ENCODE results near the gene SUCNR1.
"Not testable (repeated sequence)": the region's sequence is repeated elsewhere in the genome, so short reads cannot be mapped to it uniquely, and the experiment has no call there.

SUCNR1 gene

GRCh38 chr3:151912028-151912427 is 38.6 kb downstream of the SUCNR1 start:
- no peaks in the 10 kb centered on the region for H3K4me1 Mint-ChIP-seq
- no peak overlapping the region for H3K4me3 Mint-ChIP-seq
- no peak overlapping the region for H3K27ac Mint-ChIP-seq (ENCODE audit: low read depth)
- ATAC-seq (replicated peaks; ENCODE audit: extremely low read depth, poor library complexity, severe bottlenecking) (no peak), DNase-seq (ENCODE audit: low spot score in 2 of 2) (no peak)
- peaks cover 5% of the 10 kb centered on the region for H3K9me3 Mint-ChIP-seq
- H3K36me3 Mint-ChIP-seq (ENCODE audit: insufficient read depth) = peaks cover 1% of the 10 kb centered on the region
- peaks cover 30% of the 10 kb centered on the region for H3K27me3 Mint-ChIP-seq

- DNase-seq (ENCODE audit: low spot score in 2 of 2) (no peak), ATAC-seq (replicated peaks; ENCODE audit: extremely low read depth, poor library complexity, severe bottlenecking) (no peak)
- Mint-ChIP-seq H3K9me3 (no peaks in the 10 kb centered on the region), H3K4me1 (no peaks in the 10 kb centered on the region), H3K4me3 (no peak overlapping the region), H3K27me3 (peaks cover 7% of the 10 kb centered on the region), H3K36me3 (ENCODE audit: insufficient read depth) (no peaks in the 10 kb centered on the region), H3K27ac (ENCODE audit: low read depth) (no peak overlapping the region)
These were observed 43.3 kb downstream of the SUCNR1 start for GRCh38 chr3:151916781-151917180.

DNA sequence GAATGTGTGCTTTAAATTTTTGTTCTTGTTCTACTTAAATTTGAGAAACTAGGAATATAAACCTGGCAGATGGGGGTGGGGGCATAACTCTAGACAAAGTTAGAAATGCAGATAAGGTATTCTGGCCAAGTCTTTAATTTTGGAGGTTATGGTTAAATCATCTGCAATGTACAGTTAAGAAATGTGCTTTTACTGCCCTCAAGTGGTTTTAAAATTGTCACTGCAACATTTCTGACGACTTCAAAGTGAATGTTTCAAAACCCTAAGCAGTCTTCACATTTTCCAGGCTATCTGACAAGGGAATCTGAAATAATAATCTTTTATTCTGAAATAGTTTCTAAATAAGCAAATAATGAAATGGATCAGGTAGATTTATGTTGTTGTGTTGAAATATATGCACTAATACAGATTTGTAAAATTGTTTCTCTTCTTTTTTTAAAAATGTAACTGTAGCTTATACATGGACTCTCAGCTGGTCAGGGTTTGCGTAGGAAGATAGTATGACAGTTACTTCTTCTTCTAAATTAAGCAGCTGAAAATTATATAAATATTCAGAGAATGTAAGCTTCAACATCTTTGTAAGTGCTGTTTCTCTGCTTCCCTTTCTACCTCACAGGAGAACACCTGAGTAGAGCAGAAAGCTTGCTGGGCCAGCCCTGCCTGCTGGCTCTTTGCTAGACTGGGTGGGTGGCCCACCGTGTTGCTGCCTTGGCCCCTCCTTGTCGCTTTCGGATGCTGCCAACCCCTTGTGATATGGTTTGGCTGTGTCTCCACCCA is 45.0 kb downstream of the SUCNR1 start:
- Mint-ChIP-seq H3K27ac (ENCODE audit: low read depth) (no peak overlapping the region), H3K27me3 (no peaks in the 10 kb centered on the region), H3K4me1 (no peaks in the 10 kb centered on the region), H3K4me3 (no peak overlapping the region), H3K36me3 (ENCODE audit: insufficient read depth) (no peaks in the 10 kb centered on the region), H3K9me3 (no peaks in the 10 kb centered on the region)
- DNase-seq (ENCODE audit: low spot score in 2 of 2) = no peak
- ATAC-seq (replicated peaks; ENCODE audit: extremely low read depth, poor library complexity, severe bottlenecking) = peak; percentile 40

GRCh38 chr3:151919030-151919328 is 45.5 kb downstream of the SUCNR1 start:
- Mint-ChIP-seq H3K4me1 (no peaks in the 10 kb centered on the region), H3K4me3 (no peak overlapping the region), H3K27me3 (no peaks in the 10 kb centered on the region), H3K9me3 (no peaks in the 10 kb centered on the region), H3K27ac (ENCODE audit: low read depth) (no peak overlapping the region), H3K36me3 (ENCODE audit: insufficient read depth) (no peaks in the 10 kb centered on the region)
- ATAC-seq (replicated peaks; ENCODE audit: extremely low read depth, poor library complexity, severe bottlenecking) (no peak), DNase-seq (ENCODE audit: low spot score in 2 of 2) (no peak)

DNA sequence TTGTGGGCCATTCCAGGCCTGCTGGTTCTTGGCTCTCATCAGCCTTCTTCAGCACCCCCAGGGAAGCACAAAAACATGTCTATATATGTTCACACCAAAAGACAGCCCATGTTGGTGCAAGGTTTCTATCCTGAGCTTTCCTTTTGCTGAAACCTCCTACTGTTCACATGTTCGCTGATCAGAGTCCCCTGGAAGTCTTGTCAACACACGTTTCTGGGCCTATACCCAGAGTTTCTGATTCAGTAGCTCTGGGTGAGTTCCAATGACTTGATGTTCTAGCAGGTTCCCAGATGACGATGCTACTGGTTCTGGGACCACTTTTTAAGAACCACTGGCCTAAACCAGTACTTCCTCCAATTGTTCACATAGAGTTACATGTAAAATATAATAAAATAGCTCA is 46.0 kb downstream of the SUCNR1 start:
- no peaks in the 10 kb centered on the region for H3K9me3 Mint-ChIP-seq
- DNase-seq (ENCODE audit: low spot score in 2 of 2) = no peak
- no peak overlapping the region for H3K4me3 Mint-ChIP-seq
- H3K4me1 Mint-ChIP-seq = no peaks in the 10 kb centered on the region
- no peak for ATAC-seq (replicated peaks; ENCODE audit: extremely low read depth, poor library complexity, severe bottlenecking)
- no peak overlapping the region for H3K27ac Mint-ChIP-seq (ENCODE audit: low read depth)
- H3K27me3 Mint-ChIP-seq = no peaks in the 10 kb centered on the region
- no peaks in the 10 kb centered on the region for H3K36me3 Mint-ChIP-seq (ENCODE audit: insufficient read depth)

GRCh38 chr3:151923901-151924300 is 50.5 kb downstream of the SUCNR1 start:
- no peaks in the 10 kb centered on the region for H3K9me3 Mint-ChIP-seq
- H3K4me3 Mint-ChIP-seq = no peak overlapping the region
- no peaks in the 10 kb centered on the region for H3K4me1 Mint-ChIP-seq
- H3K36me3 Mint-ChIP-seq (ENCODE audit: insufficient read depth) = no peaks in the 10 kb centered on the region
- H3K27me3 Mint-ChIP-seq = no peaks in the 10 kb centered on the region
- no peak for ATAC-seq (replicated peaks; ENCODE audit: extremely low read depth, poor library complexity, severe bottlenecking)
- no peak for DNase-seq (ENCODE audit: low spot score in 2 of 2)
- H3K27ac Mint-ChIP-seq (ENCODE audit: low read depth) = no peak overlapping the region

DNA sequence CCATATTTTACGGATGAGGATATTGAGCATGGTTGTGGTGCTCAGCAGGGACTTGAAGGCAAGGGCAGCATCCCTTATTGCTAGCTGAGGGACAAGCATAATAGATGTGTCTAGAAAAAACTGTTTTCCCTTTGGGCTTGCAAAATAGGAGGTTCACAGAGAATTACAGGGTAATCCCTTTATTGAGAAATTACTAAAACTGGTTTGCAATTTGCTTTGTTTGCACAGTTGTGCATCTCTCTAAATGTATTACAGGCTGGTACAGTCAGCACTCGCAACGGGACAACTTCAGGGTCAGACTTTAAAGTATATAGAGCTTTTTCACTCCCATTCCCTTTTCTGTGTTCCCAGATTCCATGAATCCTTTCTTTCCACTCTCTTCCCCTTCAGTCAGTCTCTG is 51.3 kb downstream of the SUCNR1 start:
- H3K27ac Mint-ChIP-seq (ENCODE audit: low read depth) = no peak overlapping the region
- no peaks in the 10 kb centered on the region for H3K36me3 Mint-ChIP-seq (ENCODE audit: insufficient read depth)
- no peaks in the 10 kb centered on the region for H3K27me3 Mint-ChIP-seq
- DNase-seq (ENCODE audit: low spot score in 2 of 2) (no peak), ATAC-seq (replicated peaks; ENCODE audit: extremely low read depth, poor library complexity, severe bottlenecking) (no peak)
- H3K4me3 Mint-ChIP-seq = no peak overlapping the region
- H3K9me3 Mint-ChIP-seq = no peaks in the 10 kb centered on the region
- H3K4me1 Mint-ChIP-seq = no peaks in the 10 kb centered on the region

GRCh38 chr3:151925419-151925818 is 52.0 kb downstream of the SUCNR1 start:
- no peaks in the 10 kb centered on the region for H3K4me1 Mint-ChIP-seq
- peaks cover 2% of the 10 kb centered on the region for H3K36me3 Mint-ChIP-seq (ENCODE audit: insufficient read depth)
- H3K27me3 Mint-ChIP-seq = no peaks in the 10 kb centered on the region
- no peak overlapping the region for H3K4me3 Mint-ChIP-seq
- ATAC-seq (replicated peaks; ENCODE audit: extremely low read depth, poor library complexity, severe bottlenecking) (no peak), DNase-seq (ENCODE audit: low spot score in 2 of 2) (no peak)
- no peaks in the 10 kb centered on the region for H3K9me3 Mint-ChIP-seq
- no peak overlapping the region for H3K27ac Mint-ChIP-seq (ENCODE audit: low read depth)

DNA sequence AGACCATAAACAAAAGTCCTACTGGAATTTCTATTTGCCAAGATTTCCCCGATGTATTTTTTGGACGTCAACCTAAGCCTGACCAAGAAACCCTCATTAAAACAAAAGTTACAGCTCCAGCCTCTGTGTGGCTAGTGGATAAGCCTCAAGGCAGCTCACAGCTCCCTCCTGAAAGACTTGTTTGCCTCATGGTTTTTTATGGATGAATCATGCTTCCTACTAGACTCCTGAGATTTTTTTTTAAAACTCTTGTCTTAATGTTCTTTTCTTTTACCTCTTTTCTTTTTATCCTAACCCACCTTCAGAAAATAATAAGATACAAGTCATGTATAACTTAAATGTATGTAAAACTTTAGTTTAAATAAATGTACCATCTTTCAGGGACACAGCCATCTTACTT is 52.4 kb downstream of the SUCNR1 start:
- no peak overlapping the region for H3K27ac Mint-ChIP-seq (ENCODE audit: low read depth)
- DNase-seq (ENCODE audit: low spot score in 2 of 2) (no peak), ATAC-seq (replicated peaks; ENCODE audit: extremely low read depth, poor library complexity, severe bottlenecking) (no peak)
- H3K36me3 Mint-ChIP-seq (ENCODE audit: insufficient read depth) = peaks cover 2% of the 10 kb centered on the region
- no peaks in the 10 kb centered on the region for H3K4me1 Mint-ChIP-seq
- H3K9me3 Mint-ChIP-seq = no peaks in the 10 kb centered on the region
- no peaks in the 10 kb centered on the region for H3K27me3 Mint-ChIP-seq
- no peak overlapping the region for H3K4me3 Mint-ChIP-seq

DNA sequence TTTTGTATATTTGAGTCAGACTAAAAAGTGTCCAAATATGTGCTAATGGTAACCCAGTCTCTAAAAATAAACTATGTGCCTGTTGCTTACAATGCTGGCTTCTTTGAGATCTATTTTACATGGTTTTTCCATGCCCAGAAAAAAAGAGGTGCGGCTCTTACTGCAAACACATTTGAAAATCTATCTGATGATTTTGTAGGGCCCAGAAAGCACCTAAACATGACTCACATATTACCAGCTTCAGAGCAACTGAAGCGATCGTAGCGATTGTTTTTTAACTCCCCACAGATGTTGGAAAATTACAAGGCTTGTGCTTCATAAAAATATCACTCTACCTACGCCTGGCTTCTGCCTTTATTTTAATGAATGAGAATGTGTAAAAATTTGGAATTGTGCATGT is 53.5 kb downstream of the SUCNR1 start:
- Mint-ChIP-seq H3K27ac (ENCODE audit: low read depth) (no peak overlapping the region), H3K36me3 (ENCODE audit: insufficient read depth) (peaks cover 2% of the 10 kb centered on the region), H3K4me1 (no peaks in the 10 kb centered on the region), H3K9me3 (no peaks in the 10 kb centered on the region), H3K27me3 (no peaks in the 10 kb centered on the region), H3K4me3 (no peak overlapping the region)
- DNase-seq (ENCODE audit: low spot score in 2 of 2) (no peak), ATAC-seq (replicated peaks; ENCODE audit: extremely low read depth, poor library complexity, severe bottlenecking) (no peak)

- DNase-seq (ENCODE audit: low spot score in 2 of 2); ATAC-seq (replicated peaks; ENCODE audit: extremely low read depth, poor library complexity, severe bottlenecking); H3K4me3 Mint-ChIP-seq; H3K4me1 Mint-ChIP-seq; H3K36me3 Mint-ChIP-seq (ENCODE audit: insufficient read depth); H3K27me3 Mint-ChIP-seq; H3K27ac Mint-ChIP-seq (ENCODE audit: low read depth); H3K9me3 Mint-ChIP-seq: not testable (repeated sequence)
These were observed 54.6 kb downstream of the SUCNR1 start for GRCh38 chr3:151927915-151928525.

GRCh38 chr3:151931171-151931570 is 57.7 kb downstream of the SUCNR1 start:
- no peak overlapping the region for H3K27ac Mint-ChIP-seq (ENCODE audit: low read depth)
- DNase-seq (ENCODE audit: low spot score in 2 of 2) = no peak
- peaks cover 2% of the 10 kb centered on the region for H3K27me3 Mint-ChIP-seq
- H3K4me3 Mint-ChIP-seq = no peak overlapping the region
- H3K4me1 Mint-ChIP-seq = no peaks in the 10 kb centered on the region
- peaks cover 2% of the 10 kb centered on the region for H3K36me3 Mint-ChIP-seq (ENCODE audit: insufficient read depth)
- ATAC-seq (replicated peaks; ENCODE audit: extremely low read depth, poor library complexity, severe bottlenecking) = no peak
- no peaks in the 10 kb centered on the region for H3K9me3 Mint-ChIP-seq

DNA sequence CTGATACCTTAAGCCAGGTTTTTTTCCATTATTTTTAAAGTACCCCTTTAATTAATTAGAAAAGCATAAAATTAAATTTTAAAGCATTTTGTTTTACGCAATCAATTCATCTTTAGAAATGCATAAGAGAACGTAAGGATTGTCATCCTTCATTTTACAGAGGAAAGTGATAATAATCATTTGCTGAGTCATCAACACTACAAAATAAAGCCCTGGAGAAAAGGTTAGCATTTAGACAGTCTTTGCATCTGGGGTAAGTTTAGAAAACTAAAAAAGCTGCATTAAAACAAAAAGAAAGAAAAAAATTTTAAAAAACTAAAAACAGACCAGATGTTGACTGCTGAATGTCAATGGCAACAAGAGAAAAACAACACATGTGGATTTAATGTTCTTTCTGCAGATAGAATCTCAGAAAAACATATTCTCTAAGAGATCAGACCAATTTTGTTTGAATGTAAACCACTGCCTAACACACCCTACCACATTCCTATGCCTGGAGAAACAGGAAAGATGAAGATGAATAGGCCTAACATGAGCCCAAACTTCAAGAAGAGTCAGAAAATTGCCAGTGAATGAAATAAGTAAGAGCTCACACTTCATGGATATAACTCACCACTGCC is 59.9 kb downstream of the SUCNR1 start:
- Mint-ChIP-seq H3K27ac (ENCODE audit: low read depth) (no peak overlapping the region), H3K36me3 (ENCODE audit: insufficient read depth) (peaks cover 2% of the 10 kb centered on the region), H3K4me3 (no peak overlapping the region), H3K9me3 (no peaks in the 10 kb centered on the region), H3K4me1 (no peaks in the 10 kb centered on the region), H3K27me3 (peaks cover 15% of the 10 kb centered on the region)
- DNase-seq (ENCODE audit: low spot score in 2 of 2) (no peak), ATAC-seq (replicated peaks; ENCODE audit: extremely low read depth, poor library complexity, severe bottlenecking) (no peak)

Measured in central memory CD8-positive, alpha-beta T cell (primary cell).